GM12878 (cell line): ENCODE results near the gene FBXW8.

ENCODE experiments used
- EED ChIP-seq: sonication (generic); IDR thresholded peaks from 2 replicates; pipeline ENCODE4 v1.6.1; 2016; ENCODE audit warnings: antibody characterized with exemption, low read depth
- IKZF1 ChIP-seq: fragments of 450-650 bp; conservative IDR thresholded peaks from 2 replicates; pipeline ENCODE4 v1.6.1; 2017; ENCODE audit warnings: antibody characterized with exemption, mild to moderate bottlenecking
- RCOR1 ChIP-seq: conservative IDR thresholded peaks from 2 replicates; pipeline ENCODE4 v1.6.1; 2012; ENCODE audit warnings: low read depth, low read length, improper control_type of control experiment
- ZNF384 ChIP-seq: IDR thresholded peaks from 2 replicates; pipeline ENCODE4 v1.6.1; 2012; ENCODE audit warnings: low read depth, mild to moderate bottlenecking, low read length, improper control_type of control experiment, borderline replicate concordance
- TF ChIP-seq, protein P1 (sequence below), 3 experiments: IDR thresholded peaks in 2 of 3; conservative IDR thresholded peaks in 1 of 3; 2 replicates each; pipeline ENCODE4 v1.5.1; 2011; ENCODE audit warnings: low read depth in 3 of 3, low read length in 3 of 3, mild to moderate bottlenecking in 3 of 3, control low read depth in 2 of 3, moderate library complexity in 2 of 3, inconsistent platforms in 1 of 3, mixed read lengths in 1 of 3; ENCODE audit not compliant: control insufficient read depth in 2 of 3, insufficient read depth in 1 of 3; ENCODE audit errors: extremely low read depth in 1 of 3

- TF ChIP-seq, protein P1, sequence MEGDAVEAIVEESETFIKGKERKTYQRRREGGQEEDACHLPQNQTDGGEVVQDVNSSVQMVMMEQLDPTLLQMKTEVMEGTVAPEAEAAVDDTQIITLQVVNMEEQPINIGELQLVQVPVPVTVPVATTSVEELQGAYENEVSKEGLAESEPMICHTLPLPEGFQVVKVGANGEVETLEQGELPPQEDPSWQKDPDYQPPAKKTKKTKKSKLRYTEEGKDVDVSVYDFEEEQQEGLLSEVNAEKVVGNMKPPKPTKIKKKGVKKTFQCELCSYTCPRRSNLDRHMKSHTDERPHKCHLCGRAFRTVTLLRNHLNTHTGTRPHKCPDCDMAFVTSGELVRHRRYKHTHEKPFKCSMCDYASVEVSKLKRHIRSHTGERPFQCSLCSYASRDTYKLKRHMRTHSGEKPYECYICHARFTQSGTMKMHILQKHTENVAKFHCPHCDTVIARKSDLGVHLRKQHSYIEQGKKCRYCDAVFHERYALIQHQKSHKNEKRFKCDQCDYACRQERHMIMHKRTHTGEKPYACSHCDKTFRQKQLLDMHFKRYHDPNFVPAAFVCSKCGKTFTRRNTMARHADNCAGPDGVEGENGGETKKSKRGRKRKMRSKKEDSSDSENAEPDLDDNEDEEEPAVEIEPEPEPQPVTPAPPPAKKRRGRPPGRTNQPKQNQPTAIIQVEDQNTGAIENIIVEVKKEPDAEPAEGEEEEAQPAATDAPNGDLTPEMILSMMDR (IDR thresholded peaks at IDR 0.05 in 2 of 3, conservative IDR thresholded peaks at IDR 0.05 in 1 of 3; ENCODE audit: control insufficient read depth in 2 of 3, extremely low read depth in 1 of 3, insufficient read depth in 1 of 3, low read depth in 3 of 3, low read length in 3 of 3), result no peak
- TF ChIP-seq IKZF1 (no peak), ZNF384 (no peak), EED (no peak), RCOR1 (no peak)
These were observed 36.3 kb upstream of the FBXW8 start for GRCh38 chr12:116874324-116874995.
